ENCODE data around the gene PTPN7. TPM values are rescaled to one million over a fixed set of nuclear protein-coding genes. Genes with fewer than 3 reads are reported as not detected.
"Not testable (repeated sequence)": the region's sequence is repeated elsewhere in the genome, so short reads cannot be mapped to it uniquely, and the experiment has no call there.

Gene PTPN7
- total RNA-seq, 4 donors from 2014 or later: 0.78 to 2.0 (median 1.7) TPM

DNA sequence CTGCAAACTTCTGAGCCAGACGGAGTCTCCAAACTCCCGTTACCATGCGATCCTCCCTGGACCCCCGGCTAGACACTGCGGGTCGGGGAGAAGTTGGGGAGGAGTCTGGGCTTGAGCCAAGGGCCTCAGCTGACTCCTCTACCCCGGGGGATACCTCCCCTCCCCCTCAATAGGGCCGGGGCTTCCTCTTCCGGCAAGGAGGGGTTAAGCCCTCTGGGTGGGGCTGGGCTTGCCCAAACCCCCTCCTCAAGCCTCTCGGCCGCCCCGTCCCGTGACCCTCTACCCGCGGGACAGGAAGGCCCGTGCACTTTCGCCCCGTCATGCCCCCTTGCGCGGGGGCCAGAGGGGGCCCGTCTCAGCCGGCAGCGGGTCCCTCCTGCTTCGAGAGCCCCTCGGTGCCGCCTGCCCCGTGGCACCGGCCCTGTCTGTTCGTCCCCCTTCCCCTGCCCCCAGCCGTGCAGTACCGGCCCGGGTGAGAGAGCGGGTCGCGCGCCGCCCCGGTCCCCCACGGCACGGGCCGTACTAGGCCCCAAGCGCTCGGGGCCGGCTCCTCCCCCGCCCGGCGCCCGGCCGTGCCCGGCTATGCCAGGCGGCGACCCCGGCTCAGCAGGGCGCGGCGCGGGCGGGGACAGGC lies 16.5 kb downstream of the PTPN7 start:
- TF ChIP-seq POLR2A (IDR thresholded peaks at IDR 0.05): no peak
- no peak for TF ChIP-seq EP300 (IDR thresholded peaks at IDR 0.05)
- TF ChIP-seq, protein P1, sequence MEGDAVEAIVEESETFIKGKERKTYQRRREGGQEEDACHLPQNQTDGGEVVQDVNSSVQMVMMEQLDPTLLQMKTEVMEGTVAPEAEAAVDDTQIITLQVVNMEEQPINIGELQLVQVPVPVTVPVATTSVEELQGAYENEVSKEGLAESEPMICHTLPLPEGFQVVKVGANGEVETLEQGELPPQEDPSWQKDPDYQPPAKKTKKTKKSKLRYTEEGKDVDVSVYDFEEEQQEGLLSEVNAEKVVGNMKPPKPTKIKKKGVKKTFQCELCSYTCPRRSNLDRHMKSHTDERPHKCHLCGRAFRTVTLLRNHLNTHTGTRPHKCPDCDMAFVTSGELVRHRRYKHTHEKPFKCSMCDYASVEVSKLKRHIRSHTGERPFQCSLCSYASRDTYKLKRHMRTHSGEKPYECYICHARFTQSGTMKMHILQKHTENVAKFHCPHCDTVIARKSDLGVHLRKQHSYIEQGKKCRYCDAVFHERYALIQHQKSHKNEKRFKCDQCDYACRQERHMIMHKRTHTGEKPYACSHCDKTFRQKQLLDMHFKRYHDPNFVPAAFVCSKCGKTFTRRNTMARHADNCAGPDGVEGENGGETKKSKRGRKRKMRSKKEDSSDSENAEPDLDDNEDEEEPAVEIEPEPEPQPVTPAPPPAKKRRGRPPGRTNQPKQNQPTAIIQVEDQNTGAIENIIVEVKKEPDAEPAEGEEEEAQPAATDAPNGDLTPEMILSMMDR (IDR thresholded peaks at IDR 0.05): no peak
- peak overlapping the region; percentile 90 to 93 for H3K4me3 ChIP-seq
- 0% methylated on average over 4 of the region's 58 CpGs; no CpG with 5 or more reads in 1 of the 2 donors for WGBS, 2 donors (ENCODE audit: low coverage in 1 of 2)

DNA sequence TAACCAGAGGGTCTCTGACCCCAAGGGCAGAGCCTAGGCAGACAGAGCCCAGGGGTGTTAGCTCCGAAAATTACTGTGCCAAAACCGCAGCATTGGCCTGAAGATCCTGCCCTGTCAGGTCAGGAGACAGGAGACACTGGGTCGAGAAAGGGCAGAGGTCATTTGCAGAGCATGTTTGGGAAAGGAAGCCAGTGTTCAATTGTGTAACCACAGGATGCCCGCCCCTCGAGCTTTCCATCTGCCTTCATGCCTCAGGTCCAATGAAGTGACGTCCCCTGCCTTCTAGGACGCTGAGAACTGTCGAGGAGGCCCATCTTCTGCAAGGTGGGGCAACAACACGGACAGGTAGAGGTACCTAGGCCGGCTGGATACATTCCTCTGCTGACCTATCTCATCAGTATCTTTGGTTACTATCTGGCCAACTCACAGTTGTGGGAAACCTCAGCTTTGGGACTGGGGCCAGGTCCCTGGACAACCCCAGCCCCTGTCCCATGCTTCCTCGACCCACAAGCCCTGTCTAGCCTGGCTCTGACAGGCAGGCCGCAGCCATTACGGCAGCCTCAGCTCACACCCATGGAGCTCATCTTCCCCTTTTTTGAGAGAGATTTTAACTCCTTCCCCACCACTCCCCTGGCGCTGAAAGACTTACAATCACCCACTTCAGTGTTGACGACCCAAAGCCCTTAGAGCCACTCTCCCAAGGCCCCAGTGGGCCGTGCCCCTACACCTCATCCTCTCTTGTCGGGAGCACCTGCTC lies 17.2 kb downstream of the PTPN7 start:
- TF ChIP-seq, protein P1 (IDR thresholded peaks at IDR 0.05): no peak
- no peak for TF ChIP-seq POLR2AphosphoS5 (IDR thresholded peaks at IDR 0.05)
- no peak for TF ChIP-seq POLR2A (IDR thresholded peaks at IDR 0.05)
- no peak for TF ChIP-seq EP300 (IDR thresholded peaks at IDR 0.05)
- Histone ChIP-seq H3K27ac (peak overlapping the region; percentile 71 to 97 (median 94)), H3K9me3 (no peaks in the 10 kb centered on the region), H3K36me3 (peaks cover 0 to 8% of the 10 kb centered on the region in 2 donors), H3K27me3 (no peaks in the 10 kb centered on the region), H3K4me1 (peaks cover 0 to 63% (median 17%) of the 10 kb centered on the region in 3 donors), H3K4me3 (peak overlapping the region; percentile 90 to 93)
- WGBS, 2 donors (ENCODE audit: low coverage in 1 of 2): 0 to 6% methylated on average over 5 to 12 of the region's 17 CpGs
- ATAC-seq: peak; percentile 39

More for the DNA sequence above, 16.5 kb downstream of the PTPN7 start:
- ATAC-seq: peak; percentile 76
- H3K36me3 ChIP-seq: peaks cover 0 to 4% of the 10 kb centered on the region in 2 donors
- H3K27ac ChIP-seq: peak overlapping the region; percentile 71 to 97 (median 94)
- H3K9me3 ChIP-seq: no peaks in the 10 kb centered on the region
- peaks cover 0 to 56% (median 17%) of the 10 kb centered on the region in 3 donors for H3K4me1 ChIP-seq
- no peaks in the 10 kb centered on the region for H3K27me3 ChIP-seq

DNA sequence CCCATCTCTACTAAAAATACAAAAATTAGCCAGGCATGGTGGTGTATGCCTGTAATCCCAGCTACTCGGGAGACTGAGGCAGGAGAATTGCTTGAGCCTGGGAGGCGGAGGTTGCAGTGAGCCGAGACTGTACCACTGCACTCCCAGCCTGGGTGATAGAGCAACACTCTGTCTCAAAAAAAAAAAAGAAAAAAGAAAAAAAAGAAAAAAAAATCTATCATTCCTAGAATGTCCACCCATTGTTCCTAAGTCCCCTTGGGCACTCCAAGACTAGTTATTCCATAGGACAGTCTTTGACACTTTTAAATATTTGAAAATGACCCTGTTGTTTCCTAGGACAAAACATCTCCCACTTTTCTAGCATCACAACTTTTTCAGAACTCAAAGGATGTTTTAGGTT lies 18.9 kb downstream of the PTPN7 start:
- peaks cover 0 to 69% (median 17%) of the 10 kb centered on the region in 3 donors for H3K4me1 ChIP-seq
- H3K4me3 ChIP-seq, H3K9me3 ChIP-seq, ATAC-seq, H3K27me3 ChIP-seq: not testable (repeated sequence)
- WGBS, 2 donors (ENCODE audit: low coverage in 1 of 2): 93 to 100% methylated on average over 1 to 3 of the region's 3 CpGs
- H3K27ac ChIP-seq: peak overlapping the region in 2 of 4 donors; percentile 94
- H3K36me3 ChIP-seq: peaks cover 0 to 25% of the 10 kb centered on the region in 2 donors

DNA sequence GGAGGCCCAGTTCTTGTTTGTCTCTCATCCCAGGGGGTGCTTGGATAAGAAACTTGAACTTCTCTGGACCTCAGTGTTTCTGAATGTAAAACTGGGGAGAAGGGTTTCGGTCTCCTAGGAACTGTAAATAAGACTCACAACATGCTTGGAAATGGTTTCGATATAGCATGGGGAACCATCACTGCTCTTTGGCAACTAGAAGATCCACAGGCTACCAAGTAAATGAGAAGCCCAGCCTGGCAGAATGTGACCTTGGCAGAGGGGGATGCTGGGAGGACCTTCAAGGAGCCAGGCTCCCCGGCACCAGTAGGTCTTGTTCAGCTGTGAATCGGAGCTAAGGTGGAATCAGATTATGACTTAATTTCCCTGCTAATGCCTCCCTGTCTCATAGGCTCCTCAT lies 19.6 kb downstream of the PTPN7 start:
- H3K36me3 ChIP-seq: peaks cover 0 to 32% of the 10 kb centered on the region in 2 donors
- WGBS, 2 donors (ENCODE audit: low coverage in 1 of 2): 59 to 70% methylated on average over 2 to 4 of the region's 4 CpGs
- peaks cover 0 to 68% (median 17%) of the 10 kb centered on the region in 3 donors for H3K4me1 ChIP-seq
- no peak overlapping the region for H3K4me3 ChIP-seq
- ATAC-seq: no peak
- H3K27ac ChIP-seq: peak overlapping the region in 2 of 4 donors; percentile 94
- TF ChIP-seq POLR2AphosphoS5 (IDR thresholded peaks at IDR 0.05) (no peak), EP300 (IDR thresholded peaks at IDR 0.05) (no peak), POLR2A (IDR thresholded peaks at IDR 0.05) (no peak)
- TF ChIP-seq, protein P1 (IDR thresholded peaks at IDR 0.05): no peak
- H3K9me3 ChIP-seq: no peaks in the 10 kb centered on the region
- no peaks in the 10 kb centered on the region for H3K27me3 ChIP-seq

DNA sequence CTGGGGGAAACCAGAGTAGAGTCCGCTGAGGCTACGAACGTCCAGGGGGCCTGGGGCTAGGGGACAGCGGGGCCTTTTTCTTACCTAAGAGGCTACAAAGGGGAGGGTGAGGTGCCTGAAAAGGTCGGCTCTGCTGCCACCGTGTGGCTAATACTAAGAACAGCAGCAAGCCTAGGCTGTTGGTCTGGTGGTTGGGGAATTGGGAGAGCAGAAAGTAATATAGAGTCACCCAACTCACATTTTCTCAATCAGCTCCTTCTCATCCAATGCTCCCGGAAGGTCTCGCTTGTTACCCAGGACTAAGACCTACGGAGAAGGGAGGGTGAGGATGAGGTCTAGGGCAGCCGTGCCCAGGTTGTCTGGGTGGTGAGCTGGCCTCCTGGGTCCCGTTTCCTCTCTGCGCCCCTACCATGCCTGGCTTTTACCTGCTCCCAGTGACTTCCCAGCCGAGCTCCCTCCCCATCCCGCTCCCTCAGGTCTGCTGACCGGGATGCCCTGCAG lies 25.1 kb downstream of the PTPN7 start:
- WGBS, 2 donors (ENCODE audit: low coverage in 1 of 2): 0% methylated on average over 2 of the region's 15 CpGs; no CpG with 5 or more reads in 1 of the 2 donors
- Histone ChIP-seq H3K4me3 (no peak overlapping the region), H3K36me3 (peaks cover 0 to 67% of the 10 kb centered on the region in 2 donors), H3K9me3 (no peaks in the 10 kb centered on the region), H3K27ac (peak overlapping the region; percentile 5 to 93 (median 62)), H3K27me3 (no peaks in the 10 kb centered on the region), H3K4me1 (peaks cover 3 to 79% (median 25%) of the 10 kb centered on the region in 3 donors)
- TF ChIP-seq, protein P1 (IDR thresholded peaks at IDR 0.05): peak in 3 of 4 experiments; percentile 81 to 93 (median 82)
- no peak for TF ChIP-seq EP300 (IDR thresholded peaks at IDR 0.05)
- ATAC-seq: peak; percentile 49

Data from gastroesophageal sphincter (tissue), 4 donors.